GM18508 (cell line): ENCODE measurements around the gene CD48.

Source experiments
- ATAC-seq: cut with Tn5 transposase; IDR thresholded peaks from one replicate; pipeline ENCODE4 v1.9.1; 2021; ENCODE audit warnings: moderate number of reproducible peaks; ENCODE audit not compliant: insufficient read depth, unreplicated experiment

The CD48 gene

GRCh38 chr1:160638540-160638857, 73.1 kb downstream of the CD48 start:
- no peak for ATAC-seq

DNA sequence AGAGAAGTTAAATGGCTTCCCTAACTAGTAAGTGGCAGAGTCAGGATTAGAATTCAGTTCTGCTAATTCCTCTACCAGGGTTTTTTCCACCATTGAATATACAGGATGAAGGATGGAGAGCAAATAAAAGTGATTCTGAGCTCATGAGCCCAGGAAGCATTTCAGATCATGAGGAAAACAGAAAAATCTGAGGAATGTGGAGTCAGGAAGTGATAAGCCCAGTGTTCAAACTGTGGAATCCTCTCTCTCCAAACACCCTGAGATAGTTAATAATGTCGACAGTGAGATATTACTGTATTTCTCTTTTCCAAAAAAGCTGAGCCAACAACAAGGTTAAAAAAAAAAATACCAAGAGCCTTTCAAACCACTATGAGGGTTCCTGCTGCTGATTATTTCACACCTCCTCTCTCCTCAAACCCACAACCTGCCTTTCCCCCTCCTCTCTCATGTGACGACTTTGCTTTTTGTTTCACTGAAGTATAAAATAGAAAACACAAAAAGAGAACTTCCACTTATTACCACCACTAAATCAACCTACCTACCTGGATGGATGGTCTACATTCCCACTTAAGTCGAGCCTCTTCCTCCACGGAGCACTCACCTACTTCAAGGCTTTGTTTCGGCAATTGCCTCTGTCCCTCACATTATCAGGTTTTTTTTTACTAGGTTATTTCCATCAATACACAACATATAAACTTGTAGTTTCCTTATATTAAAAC, 73.6 kb downstream of the CD48 start:
- ATAC-seq = no peak

DNA sequence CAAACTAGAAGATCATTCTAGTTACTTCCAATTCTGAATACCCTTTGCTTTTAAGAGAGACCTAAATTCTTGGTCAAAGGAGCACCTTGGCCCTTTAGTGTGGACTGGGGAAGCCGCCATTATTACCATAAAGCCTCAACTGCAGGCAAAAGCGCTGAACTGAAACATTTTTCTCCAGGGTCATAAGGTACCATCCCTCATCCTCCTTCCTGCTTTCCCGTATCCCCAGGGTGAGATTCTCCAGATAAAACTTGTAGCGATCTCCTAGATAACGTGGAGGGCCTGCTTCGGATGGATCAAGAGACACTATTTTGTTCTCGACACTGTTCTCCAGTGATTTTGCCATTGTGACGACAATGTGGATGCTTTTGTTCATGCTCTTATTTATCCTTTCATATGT, 74.6 kb downstream of the CD48 start:
- no peak for ATAC-seq

GRCh38 chr1:160636547-160636946, 75.1 kb downstream of the CD48 start:
- no peak for ATAC-seq

- ATAC-seq = no peak
Measured at GRCh38 chr1:160636076-160636475, 75.5 kb downstream of the CD48 start.

DNA sequence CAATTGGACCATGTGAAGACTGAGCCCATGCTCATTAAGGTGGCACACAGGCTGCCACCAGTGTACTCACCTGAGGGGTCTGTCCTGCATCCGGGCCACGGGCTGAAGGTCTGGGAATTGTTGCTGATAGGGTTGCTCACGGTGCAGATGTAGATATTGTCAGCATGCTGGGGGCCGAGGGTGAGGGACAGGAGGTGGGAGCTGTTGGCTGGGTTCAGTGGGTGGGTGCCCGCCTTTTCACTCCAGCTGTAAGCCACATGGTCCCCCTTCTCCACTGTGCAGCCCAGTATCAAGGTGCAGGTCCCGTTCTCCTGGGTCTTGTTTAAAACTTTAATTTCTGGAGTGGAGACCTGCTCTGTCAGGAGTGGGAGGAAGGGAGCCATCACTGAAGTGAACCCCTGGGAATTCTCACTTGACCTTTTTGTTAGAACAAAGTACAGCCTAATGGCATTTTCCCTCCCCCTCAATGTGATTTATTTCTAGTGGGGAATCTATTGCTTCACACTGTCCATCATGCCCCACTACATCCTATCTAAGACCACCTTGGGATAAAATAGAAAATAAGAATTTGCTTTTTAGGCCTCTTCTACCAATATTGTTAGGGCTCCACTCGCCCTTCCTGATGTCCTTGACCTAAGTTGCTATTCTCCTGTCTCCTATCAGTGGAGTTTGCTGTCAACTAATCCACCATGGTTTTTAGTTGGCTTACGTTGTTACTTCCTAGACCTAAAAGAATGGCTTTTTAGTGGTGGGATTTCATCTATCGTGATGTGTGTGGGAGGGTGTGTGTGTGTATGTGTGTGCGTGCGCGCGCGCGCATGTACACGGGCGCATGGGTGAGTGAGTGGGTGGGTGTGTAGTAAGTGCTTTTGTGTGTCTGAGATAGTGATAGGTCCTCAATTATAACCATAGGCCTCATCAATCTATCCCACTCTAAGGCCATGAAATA, 76.8 kb downstream of the CD48 start:
- ATAC-seq = no peak

GRCh38 chr1:160633330-160633903, 78.2 kb downstream of the CD48 start:
- no peak for ATAC-seq

DNA sequence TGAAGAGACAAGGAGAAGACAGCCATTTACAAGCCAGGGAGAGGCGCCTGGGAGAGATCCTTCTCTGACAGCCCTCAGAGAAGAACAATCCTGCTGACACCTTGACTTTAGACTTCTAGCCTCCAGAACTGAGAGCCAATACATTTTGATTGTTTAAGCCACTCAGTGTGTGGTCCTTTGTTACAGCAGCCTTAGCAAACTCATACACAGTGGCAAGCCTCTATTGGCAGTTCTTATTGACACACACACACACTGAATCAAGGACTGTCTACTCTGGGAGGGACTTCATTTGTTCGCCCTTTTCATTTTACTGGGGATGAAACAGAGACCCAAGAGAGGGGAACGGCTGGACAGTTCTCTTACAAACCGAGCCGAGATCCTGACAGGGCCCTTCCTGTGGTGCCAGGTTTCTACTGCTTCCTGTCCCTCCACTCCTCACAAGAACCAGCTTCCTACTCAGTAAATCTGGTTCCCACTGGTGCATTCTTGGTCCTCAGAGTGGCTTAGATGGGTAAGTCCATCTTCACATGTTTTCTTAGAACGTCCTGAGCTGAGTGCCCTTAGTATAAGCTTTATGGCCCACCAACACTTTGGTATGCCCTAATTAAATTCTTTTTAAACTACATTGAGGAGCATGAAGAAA, 79.5 kb downstream of the CD48 start:
- no peak for ATAC-seq

GRCh38 chr1:160630523-160631451, 80.8 kb downstream of the CD48 start:
- no peak for ATAC-seq

DNA sequence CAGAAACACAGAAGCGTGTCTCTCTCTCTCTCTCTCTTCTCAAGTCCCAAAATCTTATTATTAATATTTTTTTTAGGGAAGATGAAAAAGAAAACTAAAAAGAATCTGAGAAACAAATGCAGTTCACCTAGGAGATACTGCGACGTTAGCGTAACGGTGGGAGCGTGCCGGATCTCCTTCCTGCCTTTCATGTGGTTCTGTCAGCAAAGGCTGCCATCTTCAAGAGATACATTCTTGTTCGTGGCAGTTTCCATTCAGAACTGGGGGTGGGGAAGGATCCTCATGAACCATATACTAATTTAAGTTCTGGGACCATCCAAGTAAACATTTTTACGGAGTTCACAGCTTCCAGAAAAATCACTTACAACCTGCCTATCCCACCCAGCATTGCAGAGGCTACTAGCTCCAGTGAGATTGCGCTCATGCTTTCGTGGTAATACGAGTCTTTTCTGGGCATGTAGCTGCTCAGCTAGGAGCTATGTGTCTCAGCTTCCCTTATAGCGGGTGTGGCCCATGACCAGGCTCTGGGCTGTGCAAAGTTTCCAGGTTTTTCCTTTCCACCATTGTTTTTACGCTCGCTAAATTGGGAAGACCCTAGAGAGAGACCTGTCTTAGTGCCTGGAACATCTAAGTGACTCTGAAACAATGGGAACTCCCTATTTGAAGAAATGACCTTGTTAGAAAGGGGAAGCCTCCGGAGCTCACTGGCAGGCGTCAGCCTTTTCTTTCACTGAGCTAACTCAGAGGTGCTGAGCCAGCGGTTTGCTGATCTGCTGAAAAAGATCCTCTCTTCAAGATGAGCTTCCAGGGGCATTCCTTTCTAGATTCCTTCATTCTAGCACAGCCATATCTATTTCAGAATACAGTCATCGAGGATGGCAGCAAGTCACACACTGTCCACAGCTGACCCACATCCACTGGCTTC, 82.1 kb downstream of the CD48 start:
- ATAC-seq = no peak

GRCh38 chr1:160628799-160629263, 82.8 kb downstream of the CD48 start:
- ATAC-seq = no peak
